Measurements from ENCODE around the gene ARHGAP28.

ARHGAP28 gene

DNA sequence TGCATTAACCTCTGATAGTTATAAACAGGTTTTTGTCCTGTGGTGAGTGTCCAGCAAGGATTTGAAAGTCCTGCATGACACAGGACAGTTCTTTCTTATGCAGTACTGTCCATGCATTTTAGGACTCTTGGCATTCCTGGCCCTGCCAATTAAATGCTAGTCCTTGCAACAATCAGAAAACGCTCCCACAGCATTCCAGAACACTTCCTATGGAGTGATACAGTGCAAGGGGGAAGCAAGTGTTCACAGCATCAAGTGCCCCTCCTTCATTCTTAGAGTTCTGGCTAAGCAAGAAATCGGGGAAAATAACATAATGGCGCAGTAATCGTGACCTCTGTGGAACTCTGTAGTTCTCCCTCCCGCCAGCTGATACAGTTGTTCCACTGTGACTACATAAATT is 62.9 kb downstream of the ARHGAP28 start:
- H3K4me3 ChIP-seq (ENCODE audit: low read depth, low read length): no peak overlapping the region
- H3K36me3 ChIP-seq: no peaks in the 10 kb centered on the region
- no peak overlapping the region for H3K27ac ChIP-seq
- no peak for DNase-seq
- TF ChIP-seq, protein P1, sequence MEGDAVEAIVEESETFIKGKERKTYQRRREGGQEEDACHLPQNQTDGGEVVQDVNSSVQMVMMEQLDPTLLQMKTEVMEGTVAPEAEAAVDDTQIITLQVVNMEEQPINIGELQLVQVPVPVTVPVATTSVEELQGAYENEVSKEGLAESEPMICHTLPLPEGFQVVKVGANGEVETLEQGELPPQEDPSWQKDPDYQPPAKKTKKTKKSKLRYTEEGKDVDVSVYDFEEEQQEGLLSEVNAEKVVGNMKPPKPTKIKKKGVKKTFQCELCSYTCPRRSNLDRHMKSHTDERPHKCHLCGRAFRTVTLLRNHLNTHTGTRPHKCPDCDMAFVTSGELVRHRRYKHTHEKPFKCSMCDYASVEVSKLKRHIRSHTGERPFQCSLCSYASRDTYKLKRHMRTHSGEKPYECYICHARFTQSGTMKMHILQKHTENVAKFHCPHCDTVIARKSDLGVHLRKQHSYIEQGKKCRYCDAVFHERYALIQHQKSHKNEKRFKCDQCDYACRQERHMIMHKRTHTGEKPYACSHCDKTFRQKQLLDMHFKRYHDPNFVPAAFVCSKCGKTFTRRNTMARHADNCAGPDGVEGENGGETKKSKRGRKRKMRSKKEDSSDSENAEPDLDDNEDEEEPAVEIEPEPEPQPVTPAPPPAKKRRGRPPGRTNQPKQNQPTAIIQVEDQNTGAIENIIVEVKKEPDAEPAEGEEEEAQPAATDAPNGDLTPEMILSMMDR (IDR thresholded peaks at IDR 0.05; ENCODE audit: low read depth, low read length): no peak
- H3K27me3 ChIP-seq (ENCODE audit: insufficient read depth, low read depth, severe bottlenecking): no peaks in the 10 kb centered on the region
- H3K9me3 ChIP-seq (ENCODE audit: severe bottlenecking): no peaks in the 10 kb centered on the region

DNA sequence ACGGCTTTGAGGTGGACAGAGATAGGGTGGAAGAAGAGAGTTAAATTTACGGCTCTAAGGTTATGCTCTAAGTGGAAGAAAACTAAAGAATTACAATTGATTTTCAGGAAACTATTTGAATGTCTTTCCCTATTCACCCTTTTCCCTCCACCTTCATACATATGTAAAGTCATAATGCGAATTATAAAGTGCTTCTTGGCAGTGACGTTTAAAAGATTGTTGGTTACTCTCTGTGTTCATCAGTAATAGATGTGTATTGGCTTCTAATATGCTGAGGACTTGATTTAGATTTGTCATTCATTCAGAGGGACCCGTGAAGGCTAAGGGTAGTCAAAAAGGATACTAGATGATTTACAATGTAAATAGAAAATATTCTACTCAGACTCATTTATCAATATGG is 63.9 kb downstream of the ARHGAP28 start:
- no peaks in the 10 kb centered on the region for H3K27me3 ChIP-seq (ENCODE audit: insufficient read depth, low read depth, severe bottlenecking)
- H3K4me3 ChIP-seq (ENCODE audit: low read depth, low read length): no peak overlapping the region
- TF ChIP-seq, protein P1 (IDR thresholded peaks at IDR 0.05; ENCODE audit: low read depth, low read length): no peak
- no peaks in the 10 kb centered on the region for H3K9me3 ChIP-seq (ENCODE audit: severe bottlenecking)
- no peak overlapping the region for H3K27ac ChIP-seq
- no peaks in the 10 kb centered on the region for H3K36me3 ChIP-seq
- no peak for DNase-seq

DNA sequence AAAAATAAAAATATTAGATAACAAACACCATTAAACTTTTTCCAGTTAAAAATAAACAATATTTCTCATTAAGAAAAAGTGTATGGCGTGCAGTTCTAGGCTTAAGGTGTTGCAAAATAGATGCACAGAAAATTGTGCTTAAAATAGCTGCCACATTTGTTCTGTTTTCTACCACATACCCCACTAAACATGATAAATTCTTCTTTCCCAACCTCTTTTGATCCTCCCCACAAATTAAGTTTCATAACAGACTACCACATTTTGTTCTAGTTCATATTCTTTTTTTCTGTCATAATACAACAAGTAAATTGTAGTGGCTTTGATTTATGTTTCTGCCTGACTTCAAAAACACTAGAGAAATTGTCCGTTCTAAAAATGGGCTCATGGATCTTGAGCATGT is 64.5 kb downstream of the ARHGAP28 start:
- no peaks in the 10 kb centered on the region for H3K9me3 ChIP-seq (ENCODE audit: severe bottlenecking)
- TF ChIP-seq, protein P1 (IDR thresholded peaks at IDR 0.05; ENCODE audit: low read depth, low read length): no peak
- no peaks in the 10 kb centered on the region for H3K36me3 ChIP-seq
- DNase-seq: no peak
- H3K27me3 ChIP-seq (ENCODE audit: insufficient read depth, low read depth, severe bottlenecking): no peaks in the 10 kb centered on the region
- H3K27ac ChIP-seq: no peak overlapping the region
- no peak overlapping the region for H3K4me3 ChIP-seq (ENCODE audit: low read depth, low read length)

DNA sequence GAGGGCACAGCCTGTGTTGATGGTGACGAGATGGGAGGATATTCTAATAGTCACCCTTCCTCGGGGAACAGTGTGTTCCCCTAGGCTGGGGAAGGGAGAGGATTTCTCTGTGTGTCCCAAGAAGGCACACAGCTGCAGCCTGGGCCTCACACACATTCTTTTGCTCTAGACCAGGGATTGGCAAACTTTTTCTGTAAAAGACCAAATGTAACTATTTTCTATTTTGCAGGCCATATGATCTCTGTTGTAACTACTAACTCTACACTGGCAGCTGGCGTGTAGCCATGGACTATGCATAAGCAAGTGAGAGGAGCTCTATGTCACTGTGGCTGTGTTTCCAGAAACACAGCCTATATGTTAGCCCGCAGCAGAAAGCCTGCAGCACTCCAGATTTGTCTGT is 65.8 kb downstream of the ARHGAP28 start:
- TF ChIP-seq, protein P1 (IDR thresholded peaks at IDR 0.05; ENCODE audit: low read depth, low read length): no peak
- Histone ChIP-seq H3K36me3 (no peaks in the 10 kb centered on the region), H3K9me3 (ENCODE audit: severe bottlenecking) (peaks cover 3% of the 10 kb centered on the region), H3K27ac (no peak overlapping the region), H3K4me3 (ENCODE audit: low read depth, low read length) (no peak overlapping the region), H3K27me3 (ENCODE audit: insufficient read depth, low read depth, severe bottlenecking) (no peaks in the 10 kb centered on the region)
- DNase-seq: no peak

DNA sequence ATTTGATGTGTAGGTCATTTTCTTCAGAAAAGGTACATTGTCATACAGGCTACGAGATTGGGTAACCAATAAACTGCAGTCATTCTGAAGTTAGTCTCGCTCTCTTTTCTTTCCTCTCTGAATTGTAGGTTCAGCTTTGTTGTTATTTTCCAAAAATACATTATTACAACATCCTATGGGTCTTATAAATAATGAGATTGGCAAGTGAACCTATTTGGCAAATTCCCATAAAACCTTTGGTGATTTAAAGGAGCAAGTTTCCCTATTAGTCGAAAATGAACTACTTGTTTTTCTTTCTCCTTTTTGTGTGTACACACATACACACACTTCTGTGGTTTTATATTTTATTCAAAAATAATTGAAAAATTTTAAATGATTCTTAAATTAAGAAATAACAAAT is 67.0 kb downstream of the ARHGAP28 start:
- no peaks in the 10 kb centered on the region for H3K36me3 ChIP-seq
- TF ChIP-seq, protein P1 (IDR thresholded peaks at IDR 0.05; ENCODE audit: low read depth, low read length): no peak
- H3K27me3 ChIP-seq (ENCODE audit: insufficient read depth, low read depth, severe bottlenecking): no peaks in the 10 kb centered on the region
- no peak for DNase-seq
- H3K4me3 ChIP-seq (ENCODE audit: low read depth, low read length): no peak overlapping the region
- no peak overlapping the region for H3K27ac ChIP-seq
- peaks cover 4% of the 10 kb centered on the region for H3K9me3 ChIP-seq (ENCODE audit: severe bottlenecking)

DNA sequence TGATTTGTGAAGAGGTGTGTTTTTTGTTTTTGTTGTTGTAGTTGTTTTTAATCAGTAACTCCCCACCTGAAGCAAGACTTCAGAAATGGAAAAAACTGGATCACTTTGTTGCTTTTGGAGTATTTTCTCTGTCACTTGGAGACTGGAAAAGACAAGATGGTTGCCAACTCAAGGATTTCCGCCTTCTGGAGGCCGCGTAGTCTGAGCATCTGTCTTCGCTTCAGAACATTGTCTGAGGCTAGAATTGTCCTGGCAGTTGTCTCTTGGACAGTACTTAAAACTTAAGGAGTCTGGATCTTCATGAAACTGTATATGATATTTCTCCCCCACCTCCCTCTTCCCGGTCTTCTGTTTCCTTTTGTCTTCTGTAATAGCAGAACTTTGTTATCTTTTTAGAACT is 67.7 kb downstream of the ARHGAP28 start:
- H3K9me3 ChIP-seq (ENCODE audit: severe bottlenecking): peaks cover 4% of the 10 kb centered on the region
- no peak for DNase-seq
- H3K36me3 ChIP-seq: no peaks in the 10 kb centered on the region
- H3K4me3 ChIP-seq (ENCODE audit: low read depth, low read length): no peak overlapping the region
- TF ChIP-seq, protein P1 (IDR thresholded peaks at IDR 0.05; ENCODE audit: low read depth, low read length): no peak
- no peak overlapping the region for H3K27ac ChIP-seq
- H3K27me3 ChIP-seq (ENCODE audit: insufficient read depth, low read depth, severe bottlenecking): no peaks in the 10 kb centered on the region

Measured in WERI-Rb-1 (cell line).